Medulla oblongata (tissue), 1 donor: ENCODE data around the gene COPE.

Experiments
- DNase-seq: peaks from one replicate; pipeline ENCODE4 v3.0.0-alpha.2; 2015; ENCODE audit errors: extremely low spot score

Gene COPE

GRCh38 chr19:18867751-18868150 lies 51.4 kb downstream of the COPE start:
- DNase-seq: no peak

GRCh38 chr19:18867199-18867598 lies 52.0 kb downstream of the COPE start:
- no peak for DNase-seq

- DNase-seq: no peak
These were observed 52.4 kb downstream of the COPE start for GRCh38 chr19:18866800-18867123.

GRCh38 chr19:18865973-18866799 lies 53.0 kb downstream of the COPE start:
- DNase-seq: peak; percentile 69

GRCh38 chr19:18865106-18865972 lies 53.8 kb downstream of the COPE start:
- no peak for DNase-seq

- DNase-seq: no peak
These were observed 55.3 kb downstream of the COPE start for GRCh38 chr19:18863843-18864362.

GRCh38 chr19:18862976-18863842 lies 56.0 kb downstream of the COPE start:
- peak; percentile 24 for DNase-seq

- no peak for DNase-seq
These were observed 57.3 kb downstream of the COPE start for GRCh38 chr19:18861917-18862316.

GRCh38 chr19:18861235-18861634 lies 58.0 kb downstream of the COPE start:
- peak; percentile 76 for DNase-seq

GRCh38 chr19:18860725-18861124 lies 58.5 kb downstream of the COPE start:
- DNase-seq: no peak

- no peak for DNase-seq
These were observed 58.9 kb downstream of the COPE start for GRCh38 chr19:18860302-18860700.

- peak; percentile 48 for DNase-seq
These were observed 59.4 kb downstream of the COPE start for GRCh38 chr19:18859676-18860301.

GRCh38 chr19:18858906-18859646 lies 60.1 kb downstream of the COPE start:
- no peak for DNase-seq

GRCh38 chr19:18857223-18857622 lies 62.0 kb downstream of the COPE start:
- no peak for DNase-seq

- peak; percentile 92 for DNase-seq
These were observed 62.6 kb downstream of the COPE start for GRCh38 chr19:18856385-18857126.

GRCh38 chr19:18855647-18856384 lies 63.4 kb downstream of the COPE start:
- DNase-seq: no peak

GRCh38 chr19:18854982-18855381 lies 64.2 kb downstream of the COPE start:
- DNase-seq: no peak

GRCh38 chr19:18853755-18854427 lies 65.3 kb downstream of the COPE start:
- no peak for DNase-seq

GRCh38 chr19:18852648-18853047 lies 66.5 kb downstream of the COPE start:
- DNase-seq: no peak
